GM20431 (cell line): Measurements from ENCODE around the gene MLLT3.

Experiments used
- in situ Hi-C: fragments of 300-500 bp; cut with MseI, MboI; formaldehyde crosslinking; loops from one replicate; pipeline ENCODE4 v1.15.0; 2020; ENCODE audit warnings: low sequenced_read_pairs; ENCODE audit not compliant: unreplicated experiment

MLLT3 gene

DNA sequence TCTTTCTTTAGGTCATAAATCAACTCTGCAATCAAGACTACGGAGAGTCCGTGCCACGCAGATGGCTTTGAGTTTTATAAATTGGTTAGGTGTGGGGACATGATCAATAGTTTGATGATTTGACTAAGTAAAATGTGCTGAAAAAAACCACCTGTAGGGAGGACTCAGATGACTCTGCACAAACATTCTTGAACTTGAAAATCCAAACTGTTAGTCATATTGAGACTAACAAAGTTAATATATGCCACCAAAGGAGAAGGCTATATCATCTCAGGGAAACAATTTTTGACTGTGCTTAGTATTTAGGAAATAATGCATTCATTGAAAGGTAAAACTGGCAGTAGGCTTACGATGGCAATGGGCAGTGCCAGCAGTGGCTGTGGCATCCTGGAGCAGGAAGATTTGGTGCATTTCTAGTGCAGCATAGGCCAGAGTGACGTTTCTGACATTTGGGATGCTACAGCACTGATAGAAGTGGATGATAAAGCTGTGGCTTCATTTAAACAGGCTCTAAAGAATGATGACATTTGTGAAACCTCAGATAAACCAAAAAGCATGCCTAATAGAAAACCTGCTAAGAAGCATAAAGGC lies 291.1 kb downstream of the MLLT3 start:
- in situ Hi-C loops, result no loop called here

DNA sequence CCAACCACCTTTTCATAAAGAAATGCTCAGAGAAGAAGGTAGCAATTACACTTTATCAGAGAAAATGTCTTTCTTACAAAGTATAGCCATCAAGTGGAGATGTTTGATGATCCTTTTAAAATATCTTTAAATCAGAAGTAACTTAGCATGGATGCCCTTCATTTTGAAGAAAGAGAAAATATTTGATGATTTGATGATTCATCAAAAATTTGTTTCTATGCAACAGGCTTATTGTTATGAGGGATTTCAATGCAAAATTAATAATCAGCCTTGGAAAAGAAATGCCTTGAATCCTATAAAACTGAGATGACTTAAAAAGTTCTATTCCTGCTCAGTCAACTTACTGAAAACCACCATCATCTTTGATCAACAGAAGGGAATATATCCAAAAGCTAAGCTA lies 291.6 kb downstream of the MLLT3 start:
- in situ Hi-C loops, result no loop called here

DNA sequence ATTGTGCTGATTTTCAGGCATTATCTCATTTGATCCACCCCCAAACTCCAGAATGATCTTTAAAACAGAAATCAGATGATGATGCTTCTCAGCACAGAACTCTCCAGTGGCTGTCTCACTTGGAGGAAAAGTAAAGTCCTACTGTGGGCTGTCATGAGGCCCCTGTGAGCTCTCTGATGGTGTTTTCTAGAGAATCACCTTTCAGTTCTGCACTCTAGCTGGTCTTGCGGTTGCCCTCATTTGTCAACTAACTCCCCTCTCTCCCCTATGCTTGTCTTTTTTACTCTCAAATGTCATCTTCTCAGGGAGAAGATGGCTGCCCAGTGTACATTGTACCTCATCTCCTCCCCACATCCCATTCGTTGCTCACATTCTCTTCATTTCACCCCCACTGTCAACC lies 295.8 kb downstream of the MLLT3 start:
- in situ Hi-C loops, result no loop called here

DNA sequence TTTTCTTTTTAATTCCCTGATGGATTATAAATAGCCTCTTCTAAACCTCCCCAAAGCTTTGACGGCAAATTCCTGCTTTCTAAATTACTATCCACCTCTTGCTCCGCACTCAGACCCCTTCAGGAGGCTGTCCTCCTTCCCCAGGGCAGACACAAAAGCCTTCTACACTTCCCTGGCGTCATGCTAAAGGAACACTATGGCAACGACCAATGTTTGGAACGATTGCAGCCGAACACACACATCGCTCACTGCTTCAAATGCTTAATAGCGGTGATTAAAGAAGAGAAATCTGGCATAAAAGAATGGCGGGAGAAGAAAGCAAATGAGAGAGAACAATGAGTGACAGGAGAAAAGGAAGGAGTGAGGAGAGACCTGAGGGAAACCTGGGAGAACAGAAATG lies 297.3 kb downstream of the MLLT3 start:
- in situ Hi-C loops, result no loop called here

DNA sequence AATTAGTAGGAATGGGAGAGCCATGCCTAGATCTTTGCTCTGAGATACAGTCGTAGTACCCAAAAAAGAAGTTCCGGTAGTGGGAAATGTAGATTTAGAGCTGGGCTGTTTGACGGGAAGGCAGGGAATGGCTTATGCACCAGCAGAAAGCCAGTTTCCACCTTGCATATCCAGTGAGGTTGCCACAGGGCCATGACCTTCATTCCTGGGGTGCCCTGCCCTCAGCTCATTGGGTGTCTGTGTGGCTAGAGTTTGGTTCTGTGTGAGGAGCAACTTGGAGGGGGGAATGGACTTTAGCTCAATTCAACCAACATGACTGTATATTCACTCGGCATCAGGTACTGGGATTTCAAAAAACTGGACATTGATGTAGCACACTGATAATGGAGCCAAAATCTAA lies 300.1 kb downstream of the MLLT3 start:
- in situ Hi-C loops, result no loop called here

DNA sequence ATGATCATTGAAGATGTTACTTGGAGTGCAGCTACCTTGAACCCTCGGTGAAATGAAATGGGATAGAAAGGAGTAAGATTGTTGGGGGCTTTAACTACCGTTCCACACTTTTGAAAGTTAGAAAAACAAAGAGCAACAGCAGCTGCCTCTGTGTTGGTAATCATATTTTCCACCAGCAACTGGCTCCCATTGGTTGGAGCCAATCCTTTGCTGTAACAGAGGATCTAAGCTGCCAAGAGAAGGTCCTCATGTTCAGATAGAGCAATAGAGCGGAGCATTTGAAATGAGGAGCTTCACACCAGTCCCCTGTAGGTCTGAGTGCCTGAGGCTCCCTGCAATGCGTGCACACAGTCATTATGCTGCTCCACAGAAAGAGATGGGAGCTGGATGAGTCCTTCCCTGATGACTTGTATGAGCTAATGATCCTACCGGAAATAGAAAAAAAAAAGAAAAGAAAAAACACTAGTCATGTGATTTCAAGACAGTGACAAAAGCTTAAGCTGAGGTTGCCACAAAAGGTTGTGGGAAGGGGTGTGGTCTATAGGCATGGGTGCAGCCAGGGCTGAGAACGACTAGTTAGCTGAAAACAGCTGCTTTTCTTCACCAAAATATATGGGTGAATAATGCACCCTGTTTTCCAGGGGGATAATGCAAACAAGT lies 300.7 kb downstream of the MLLT3 start:
- in situ Hi-C loops, result no loop called here

DNA sequence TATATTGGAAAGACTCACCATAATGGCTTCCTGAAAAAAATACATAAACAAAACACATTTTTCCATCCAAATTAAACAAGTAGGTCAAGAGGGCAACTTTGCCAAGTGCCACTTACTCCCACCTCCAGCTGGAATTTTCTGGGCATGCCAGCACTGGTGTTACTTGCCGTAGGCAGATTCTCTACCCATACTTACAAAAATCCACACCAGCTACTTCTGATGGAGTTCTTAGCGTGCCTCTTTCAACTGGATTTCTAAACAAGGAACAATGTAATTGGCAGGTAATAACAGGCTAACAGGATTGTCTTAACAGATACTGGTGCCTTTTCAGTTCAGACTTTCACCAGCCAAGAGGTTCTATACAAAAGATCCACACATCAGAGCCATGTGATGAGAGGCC lies 301.4 kb downstream of the MLLT3 start:
- in situ Hi-C loops, result no loop called here

DNA sequence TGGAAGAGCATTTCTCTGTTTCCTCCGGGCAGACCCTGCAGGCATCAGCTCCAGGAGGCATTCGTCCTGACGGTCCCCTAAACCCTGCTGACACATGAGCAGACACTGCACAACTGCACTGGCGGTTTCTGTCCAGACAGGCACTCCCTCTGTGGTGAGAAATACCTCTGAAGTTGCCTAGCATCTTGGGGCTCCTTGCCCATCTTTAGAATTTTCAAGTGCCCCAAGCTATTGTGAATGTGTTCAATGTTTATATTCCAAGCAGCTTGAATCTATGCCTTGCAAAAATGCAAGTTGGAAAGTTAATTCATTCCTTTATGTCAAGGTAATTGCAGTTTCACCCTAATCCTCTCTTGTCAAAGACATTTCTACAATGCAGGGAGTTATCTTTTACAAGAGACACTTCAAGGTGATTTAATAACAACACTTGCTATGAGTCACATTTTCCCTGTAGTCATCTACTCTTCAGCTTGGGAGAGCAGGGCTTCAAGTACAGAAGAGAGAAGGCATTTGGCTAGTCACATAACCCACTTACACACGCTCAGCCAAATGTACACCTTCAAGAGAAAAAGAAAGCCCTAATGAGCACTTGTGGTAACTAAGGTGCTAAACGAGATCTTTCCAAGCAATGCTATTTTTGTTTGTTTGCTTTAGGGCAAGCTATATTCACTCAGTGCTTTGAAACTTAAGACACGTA lies 302.5 kb downstream of the MLLT3 start:
- in situ Hi-C loops, result no loop called here

DNA sequence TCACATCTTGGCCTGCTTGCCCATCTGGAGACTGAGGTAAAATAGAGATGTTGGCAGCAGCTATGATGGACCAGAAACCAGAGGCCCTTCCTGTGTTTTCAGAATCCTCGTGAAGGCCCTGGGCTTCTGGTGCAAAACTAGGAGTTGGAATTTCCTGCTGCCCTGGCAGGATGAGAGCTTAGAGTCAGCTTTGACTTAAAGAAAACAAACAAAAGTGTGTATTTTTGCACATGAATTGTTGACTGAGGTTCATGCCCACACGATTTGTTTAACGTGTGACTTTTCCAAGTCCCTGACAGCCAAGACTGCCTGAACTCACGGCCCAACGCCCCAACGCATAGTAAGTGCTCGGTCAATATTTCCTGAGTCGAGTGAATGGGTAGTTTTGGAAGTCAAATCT lies 303.1 kb downstream of the MLLT3 start:
- in situ Hi-C loops, result no loop called here

DNA sequence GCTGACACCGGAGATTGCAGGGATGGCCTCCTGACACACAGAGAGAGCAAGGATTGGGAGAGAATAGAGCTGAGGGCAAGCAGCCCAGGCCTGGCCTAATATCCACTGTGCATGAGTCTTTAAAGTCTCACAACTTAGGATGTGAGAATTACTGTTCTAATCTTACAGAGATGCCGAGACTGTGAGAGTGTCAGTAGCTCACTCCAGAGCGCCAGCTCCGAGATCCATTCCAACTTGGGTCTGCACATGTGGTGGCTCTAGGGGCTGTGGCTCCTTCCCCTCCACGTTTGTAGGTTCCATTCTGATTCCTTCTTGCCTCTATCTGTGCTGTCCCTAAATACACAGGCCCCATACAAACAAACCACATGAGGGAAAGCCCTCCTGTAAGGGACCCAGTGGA lies 304.6 kb downstream of the MLLT3 start:
- in situ Hi-C loops, result no loop called here

DNA sequence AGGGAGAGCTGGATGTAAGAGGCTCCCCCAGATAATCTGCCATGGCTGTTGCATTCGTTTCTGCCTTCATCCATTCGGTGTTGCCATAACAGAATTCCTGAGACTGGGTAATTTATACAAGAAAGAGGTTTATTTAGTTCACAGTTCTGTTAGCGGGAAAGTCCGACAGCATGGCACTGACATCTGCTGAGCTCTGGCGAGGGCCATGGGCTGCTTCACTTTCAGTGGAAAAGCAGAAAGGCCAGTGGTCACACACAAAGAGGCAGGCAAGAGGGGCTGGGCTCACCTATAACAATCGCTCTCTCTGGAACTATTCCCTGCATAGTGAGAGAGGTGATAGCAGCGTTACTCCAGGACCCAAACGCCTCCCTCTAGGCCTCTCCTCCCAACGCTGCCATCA lies 305.9 kb downstream of the MLLT3 start:
- in situ Hi-C loops, result no loop called here

DNA sequence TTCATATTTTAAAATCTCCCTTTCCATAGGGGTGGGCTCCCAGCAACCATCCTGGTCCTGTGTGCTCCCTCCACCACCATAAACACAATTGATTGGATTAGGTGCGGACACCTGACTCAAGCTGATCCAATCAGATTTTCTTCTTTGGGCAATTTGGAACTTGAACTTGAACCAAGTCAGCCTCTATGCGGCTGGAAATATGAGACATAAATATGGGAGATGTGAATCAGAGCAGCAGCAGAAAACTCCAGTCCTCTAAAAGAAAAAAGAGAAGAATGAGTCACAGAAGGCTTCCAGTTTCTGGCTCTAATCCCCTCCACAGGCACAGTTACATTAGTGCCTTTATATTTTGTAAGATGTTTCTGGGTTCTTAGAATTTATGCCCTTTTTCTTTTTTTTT lies 306.6 kb downstream of the MLLT3 start:
- in situ Hi-C loops, result no loop called here

DNA sequence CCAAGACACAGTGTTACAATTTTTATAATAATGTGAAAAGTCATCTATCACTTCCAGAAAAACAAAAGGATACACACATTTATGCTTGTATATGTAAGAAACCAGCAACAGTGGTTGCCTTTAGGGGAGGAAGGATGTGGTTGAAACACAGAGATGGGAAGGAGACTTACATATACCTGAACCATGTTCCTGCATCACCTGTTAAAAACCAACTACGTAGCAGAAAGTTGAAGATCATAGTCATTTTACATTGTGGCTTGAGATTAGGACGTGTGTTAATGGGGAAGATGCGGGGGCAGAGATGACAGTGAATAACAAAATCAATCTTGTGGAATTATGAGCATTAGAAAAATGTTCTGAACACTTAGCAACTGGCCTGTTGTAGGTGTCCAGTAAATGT lies 307.3 kb downstream of the MLLT3 start:
- in situ Hi-C loops, result no loop called here

DNA sequence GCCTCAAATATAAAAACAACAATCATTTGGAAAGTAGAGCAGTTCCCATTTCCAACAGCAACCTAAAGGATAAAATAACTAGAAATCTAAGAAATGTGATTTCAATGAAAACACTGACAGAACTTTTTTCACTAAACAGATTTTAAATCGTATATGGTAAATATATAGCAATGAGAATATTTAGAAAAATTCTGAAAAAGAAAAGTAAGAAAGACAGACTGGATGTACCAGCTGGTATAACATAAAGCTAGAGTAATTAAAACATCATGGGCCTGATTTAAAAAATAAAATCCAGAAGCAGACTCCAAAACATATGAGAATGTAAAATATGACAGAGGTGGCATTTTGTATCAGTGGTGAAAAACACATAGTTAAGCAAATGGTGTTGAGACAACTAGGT lies 308.9 kb downstream of the MLLT3 start:
- in situ Hi-C loops, result no loop called here

DNA sequence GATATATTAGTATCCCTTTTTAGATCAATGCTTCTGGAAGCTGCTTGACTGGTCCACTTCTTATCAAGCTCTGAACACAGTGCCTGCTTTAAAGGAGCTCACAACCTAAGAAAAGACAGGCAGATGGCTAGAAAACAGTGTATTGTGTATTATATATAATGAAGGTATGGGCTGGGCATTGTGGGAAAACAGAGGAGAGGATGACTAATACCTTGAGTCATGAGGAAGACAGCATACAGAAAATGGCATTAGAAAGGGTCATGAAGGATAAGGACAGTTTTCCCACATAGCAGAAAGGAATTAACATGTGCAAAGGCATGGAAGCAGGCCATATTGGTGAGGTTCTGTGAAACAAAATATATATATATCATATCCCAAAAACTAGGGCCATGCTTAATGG lies 309.6 kb downstream of the MLLT3 start:
- in situ Hi-C loops, result no loop called here

DNA sequence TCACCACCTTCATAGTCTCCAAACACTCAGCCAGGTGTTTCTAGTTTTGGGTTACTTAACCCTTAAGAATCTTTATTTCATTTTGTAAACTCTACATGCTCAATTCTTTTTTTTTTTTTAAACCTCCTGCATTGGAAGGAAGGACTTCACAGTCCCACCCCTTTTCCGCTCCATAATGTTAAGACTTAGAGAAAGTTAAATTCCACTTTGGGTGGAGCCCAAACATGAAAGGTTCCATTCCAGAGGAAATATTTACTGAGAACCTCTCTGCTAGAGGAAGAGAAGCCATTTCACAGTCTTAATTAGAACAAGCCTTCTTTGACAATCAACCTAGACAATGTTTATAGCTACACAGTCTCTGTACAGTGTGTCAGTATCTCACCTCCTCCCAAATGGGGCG lies 312.3 kb downstream of the MLLT3 start:
- in situ Hi-C loops, result no loop called here

DNA sequence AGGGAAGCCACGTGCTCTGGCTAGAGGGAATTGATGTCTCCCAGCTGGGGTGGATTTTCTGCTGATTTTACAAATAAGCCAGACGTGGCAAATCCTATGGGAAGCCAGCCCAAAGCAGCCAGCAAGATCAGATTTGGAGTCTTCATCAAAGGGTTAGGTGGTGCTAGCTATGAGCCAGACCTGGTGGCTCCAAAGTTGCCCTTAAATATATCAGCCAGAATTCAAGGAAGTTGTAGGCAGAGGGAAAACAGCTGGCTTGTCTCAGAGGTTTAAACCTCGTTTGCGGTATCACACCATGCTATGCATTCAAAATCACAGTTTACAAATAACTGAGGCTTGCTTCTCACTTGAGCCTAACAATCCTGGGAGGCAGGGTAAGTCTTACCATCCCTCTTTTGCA lies 313.2 kb downstream of the MLLT3 start:
- in situ Hi-C loops, result no loop called here

DNA sequence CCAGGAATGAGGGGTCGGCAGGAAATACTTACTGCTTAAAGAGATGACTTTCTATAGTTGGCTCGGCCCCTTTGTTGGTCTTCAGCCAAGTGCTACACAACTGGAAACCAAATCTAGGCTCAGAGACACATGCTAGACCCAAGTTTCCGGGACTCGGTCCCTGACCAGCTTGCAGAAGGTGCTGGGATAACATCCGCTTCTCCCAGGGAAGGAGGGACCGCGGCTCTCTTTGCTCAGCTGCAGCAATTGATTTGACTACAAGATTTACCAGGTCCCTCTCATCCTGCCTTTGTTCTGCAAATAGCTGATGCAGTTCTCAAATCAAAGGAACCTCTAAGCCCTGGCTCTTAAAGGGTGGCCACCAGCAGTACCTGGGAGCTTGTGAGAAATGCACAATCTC lies 314.7 kb downstream of the MLLT3 start:
- in situ Hi-C loops, result no loop called here

DNA sequence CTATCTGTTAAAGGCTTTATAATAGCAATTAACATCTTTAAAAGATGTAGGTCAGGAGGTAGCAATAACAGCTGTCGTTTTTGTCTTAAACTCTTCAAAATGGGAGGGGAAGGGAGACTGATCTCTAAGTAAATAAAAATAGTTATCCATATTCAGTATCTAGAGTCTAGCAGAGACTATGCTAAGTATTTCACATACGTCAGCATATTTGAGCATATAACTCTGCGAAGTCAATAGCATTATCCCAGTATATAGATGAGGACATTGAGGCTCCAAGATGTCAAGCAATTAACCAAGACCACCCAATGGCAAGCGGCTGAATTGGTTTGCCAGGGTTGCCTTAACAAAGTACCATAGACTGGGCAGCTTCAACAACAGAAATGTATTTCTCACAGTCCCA lies 316.8 kb downstream of the MLLT3 start:
- in situ Hi-C loops, result no loop called here

DNA sequence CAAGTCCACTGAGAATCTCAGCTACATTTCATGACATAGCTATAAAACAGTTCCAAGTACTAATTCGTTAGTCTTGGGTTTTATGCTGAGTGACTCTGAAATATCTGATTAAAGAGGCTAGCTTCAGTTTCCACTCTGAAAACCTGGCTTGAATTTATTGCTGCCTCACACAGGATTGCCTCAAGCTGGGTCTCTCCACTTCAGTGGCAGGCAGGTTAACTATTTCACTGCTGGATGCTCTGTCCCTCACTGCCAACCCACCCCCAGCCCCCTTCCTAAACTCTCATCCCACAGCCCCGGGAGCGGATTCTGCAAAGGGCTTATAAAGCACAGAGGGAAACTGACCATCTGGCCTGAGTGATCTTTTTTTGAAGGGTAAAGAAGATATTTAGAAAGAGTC lies 318.3 kb downstream of the MLLT3 start:
- in situ Hi-C loops, result no loop called here

DNA sequence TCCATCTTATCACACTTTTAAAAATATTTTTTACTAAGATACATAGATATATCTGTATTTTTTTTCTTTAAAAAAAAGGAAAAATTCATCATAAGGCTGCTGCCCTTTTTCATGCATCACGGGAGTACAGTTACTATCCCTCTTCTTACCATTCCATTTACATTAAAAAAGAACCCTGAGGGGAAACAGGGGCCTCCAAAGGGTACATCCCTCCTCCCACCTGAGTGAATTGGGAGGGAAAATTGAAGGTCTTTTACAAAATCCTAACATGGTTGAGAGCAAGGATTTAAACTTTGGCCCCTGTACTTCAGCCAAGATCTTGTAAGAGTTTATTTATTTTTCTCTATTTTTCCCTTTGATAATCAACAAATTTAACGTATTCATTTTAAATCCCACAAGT lies 319.2 kb downstream of the MLLT3 start:
- in situ Hi-C loops, result no loop called here

DNA sequence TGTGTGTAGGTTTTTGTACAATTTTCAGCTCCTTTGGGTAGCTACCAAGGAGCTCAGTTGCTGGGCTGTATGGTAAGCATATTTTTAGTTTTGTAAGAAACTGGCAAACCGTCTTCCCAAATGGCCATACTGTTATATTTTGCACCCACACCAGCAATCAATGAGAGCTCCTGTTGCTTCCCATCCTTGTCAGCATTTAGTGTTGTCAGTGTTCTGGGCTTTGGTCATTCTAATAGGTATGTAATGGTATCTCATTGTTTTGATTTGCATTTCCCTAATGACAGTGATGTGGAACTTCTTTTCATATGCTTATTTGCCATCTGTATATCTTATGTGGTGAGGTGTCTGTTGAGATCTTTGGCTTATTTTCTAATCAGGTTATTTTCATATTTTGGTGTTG lies 320.1 kb downstream of the MLLT3 start:
- in situ Hi-C loops, result no loop called here
